Prostate gland (tissue), 2 donors: ENCODE data around the gene EIF4E.

Source experiments
- POLR2A ChIP-seq: fragments of 450-650 bp; IDR thresholded peaks from one replicate; pipeline ENCODE4 v1.6.1; 2016; ENCODE audit warnings: antibody characterized with exemption, mild to moderate bottlenecking
- POLR2AphosphoS5 ChIP-seq: sonication (generic); formaldehyde crosslinking; IDR thresholded peaks from one replicate; pipeline ENCODE4 v1.6.1; 2017; ENCODE audit warnings: antibody characterized with exemption
- TF ChIP-seq, protein P1 (sequence below), 4 experiments: fragments of 200-600 bp in 2 of 4; fragments of 450-650 bp in 2 of 4; sonication (generic) in 2 of 4; IDR thresholded peaks; 1 replicate in 3 of 4; 2 replicates in 1 of 4; pipeline ENCODE4 v1.5.1; 2016 to 2019; ENCODE audit warnings: antibody characterized with exemption in 4 of 4, mild to moderate bottlenecking in 2 of 4, moderate library complexity in 2 of 4

- TF ChIP-seq, protein P1, sequence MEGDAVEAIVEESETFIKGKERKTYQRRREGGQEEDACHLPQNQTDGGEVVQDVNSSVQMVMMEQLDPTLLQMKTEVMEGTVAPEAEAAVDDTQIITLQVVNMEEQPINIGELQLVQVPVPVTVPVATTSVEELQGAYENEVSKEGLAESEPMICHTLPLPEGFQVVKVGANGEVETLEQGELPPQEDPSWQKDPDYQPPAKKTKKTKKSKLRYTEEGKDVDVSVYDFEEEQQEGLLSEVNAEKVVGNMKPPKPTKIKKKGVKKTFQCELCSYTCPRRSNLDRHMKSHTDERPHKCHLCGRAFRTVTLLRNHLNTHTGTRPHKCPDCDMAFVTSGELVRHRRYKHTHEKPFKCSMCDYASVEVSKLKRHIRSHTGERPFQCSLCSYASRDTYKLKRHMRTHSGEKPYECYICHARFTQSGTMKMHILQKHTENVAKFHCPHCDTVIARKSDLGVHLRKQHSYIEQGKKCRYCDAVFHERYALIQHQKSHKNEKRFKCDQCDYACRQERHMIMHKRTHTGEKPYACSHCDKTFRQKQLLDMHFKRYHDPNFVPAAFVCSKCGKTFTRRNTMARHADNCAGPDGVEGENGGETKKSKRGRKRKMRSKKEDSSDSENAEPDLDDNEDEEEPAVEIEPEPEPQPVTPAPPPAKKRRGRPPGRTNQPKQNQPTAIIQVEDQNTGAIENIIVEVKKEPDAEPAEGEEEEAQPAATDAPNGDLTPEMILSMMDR (IDR thresholded peaks at IDR 0.05), result no peak
- TF ChIP-seq POLR2A, result no peak
- no peak for TF ChIP-seq POLR2AphosphoS5
These were observed 1.5 kb upstream of the EIF4E start for GRCh38 chr4:98930311-98930865.
